ENCODE results near the gene ADARB2. TPM values are rescaled to one million over a fixed set of nuclear protein-coding genes. Genes with fewer than 3 reads are reported as not detected.

The ADARB2 gene
- total and polyA plus RNA-seq, 3 donors from 2014 or later: 8.5 to 13.0 (median 10.4) TPM

DNA sequence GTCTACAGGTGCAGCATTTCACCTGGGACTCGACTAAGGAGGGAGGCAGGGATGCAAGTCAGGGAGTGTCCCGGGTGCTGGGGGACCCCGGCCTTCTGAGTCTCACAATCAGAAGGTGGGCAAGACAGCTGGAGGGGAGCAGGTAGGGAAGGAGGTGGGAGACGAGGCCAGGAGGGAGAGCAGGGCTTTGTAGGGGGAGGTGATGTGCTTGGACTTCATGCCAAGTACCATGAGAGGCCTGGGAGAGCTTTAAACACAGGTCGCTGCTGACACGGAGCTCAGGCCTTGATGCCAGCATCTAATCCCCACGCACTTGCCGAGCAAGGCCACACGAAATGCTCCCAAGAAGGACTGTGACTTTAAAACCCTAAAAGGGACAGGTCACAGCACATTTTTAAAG lies 244.7 kb downstream of the ADARB2 start:
- intact Hi-C loops (cut with DNase I; ENCODE audit: low total_unique reads): no loop called here
- no peak overlapping the region for H3K27ac ChIP-seq
- WGBS, 2 donors: 65 to 83% methylated on average over 9 of the region's 9 CpGs
- H3K36me3 ChIP-seq (ENCODE audit: low read depth, missing control alignments): no peaks in the 10 kb centered on the region
- no peak for TF ChIP-seq POLR2A (IDR thresholded peaks at IDR 0.05)
- DNase-seq: no peak
- H3K4me3 ChIP-seq: no peak overlapping the region
- no peaks in the 10 kb centered on the region for H3K27me3 ChIP-seq
- H3K4me1 ChIP-seq: no peaks in the 10 kb centered on the region
- no peaks in the 10 kb centered on the region for H3K9me3 ChIP-seq

DNA sequence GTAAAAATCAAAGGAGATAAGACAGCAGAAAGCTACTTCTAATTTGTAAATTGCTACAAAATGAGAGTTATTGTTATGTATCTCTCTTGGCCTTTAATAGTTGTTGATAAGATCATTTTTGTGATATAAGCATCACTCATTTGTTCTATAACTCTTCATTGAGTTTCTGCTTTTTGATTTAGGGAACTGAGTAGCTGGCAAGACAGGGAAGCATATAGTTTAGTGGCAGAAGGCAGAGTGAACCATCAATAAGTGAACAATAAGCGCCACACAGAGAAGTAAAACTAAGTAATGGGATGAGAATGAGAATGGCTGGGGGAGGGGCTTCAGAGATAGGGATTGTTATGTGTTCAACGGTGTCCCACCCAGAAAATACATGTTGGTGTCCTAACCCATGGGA lies 245.4 kb downstream of the ADARB2 start:
- no peak overlapping the region for H3K4me3 ChIP-seq
- H3K27me3 ChIP-seq: no peaks in the 10 kb centered on the region
- intact Hi-C loops (cut with DNase I; ENCODE audit: low total_unique reads): no loop called here
- no peak overlapping the region for H3K27ac ChIP-seq
- 63 to 77% methylated on average over 2 of the region's 2 CpGs for WGBS, 2 donors
- TF ChIP-seq POLR2A (IDR thresholded peaks at IDR 0.05): no peak
- TF ChIP-seq, protein P1, sequence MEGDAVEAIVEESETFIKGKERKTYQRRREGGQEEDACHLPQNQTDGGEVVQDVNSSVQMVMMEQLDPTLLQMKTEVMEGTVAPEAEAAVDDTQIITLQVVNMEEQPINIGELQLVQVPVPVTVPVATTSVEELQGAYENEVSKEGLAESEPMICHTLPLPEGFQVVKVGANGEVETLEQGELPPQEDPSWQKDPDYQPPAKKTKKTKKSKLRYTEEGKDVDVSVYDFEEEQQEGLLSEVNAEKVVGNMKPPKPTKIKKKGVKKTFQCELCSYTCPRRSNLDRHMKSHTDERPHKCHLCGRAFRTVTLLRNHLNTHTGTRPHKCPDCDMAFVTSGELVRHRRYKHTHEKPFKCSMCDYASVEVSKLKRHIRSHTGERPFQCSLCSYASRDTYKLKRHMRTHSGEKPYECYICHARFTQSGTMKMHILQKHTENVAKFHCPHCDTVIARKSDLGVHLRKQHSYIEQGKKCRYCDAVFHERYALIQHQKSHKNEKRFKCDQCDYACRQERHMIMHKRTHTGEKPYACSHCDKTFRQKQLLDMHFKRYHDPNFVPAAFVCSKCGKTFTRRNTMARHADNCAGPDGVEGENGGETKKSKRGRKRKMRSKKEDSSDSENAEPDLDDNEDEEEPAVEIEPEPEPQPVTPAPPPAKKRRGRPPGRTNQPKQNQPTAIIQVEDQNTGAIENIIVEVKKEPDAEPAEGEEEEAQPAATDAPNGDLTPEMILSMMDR (IDR thresholded peaks at IDR 0.05): no peak
- no peak for DNase-seq
- H3K4me1 ChIP-seq: no peaks in the 10 kb centered on the region
- H3K9me3 ChIP-seq: no peaks in the 10 kb centered on the region
- H3K36me3 ChIP-seq (ENCODE audit: low read depth, missing control alignments): no peaks in the 10 kb centered on the region

DNA sequence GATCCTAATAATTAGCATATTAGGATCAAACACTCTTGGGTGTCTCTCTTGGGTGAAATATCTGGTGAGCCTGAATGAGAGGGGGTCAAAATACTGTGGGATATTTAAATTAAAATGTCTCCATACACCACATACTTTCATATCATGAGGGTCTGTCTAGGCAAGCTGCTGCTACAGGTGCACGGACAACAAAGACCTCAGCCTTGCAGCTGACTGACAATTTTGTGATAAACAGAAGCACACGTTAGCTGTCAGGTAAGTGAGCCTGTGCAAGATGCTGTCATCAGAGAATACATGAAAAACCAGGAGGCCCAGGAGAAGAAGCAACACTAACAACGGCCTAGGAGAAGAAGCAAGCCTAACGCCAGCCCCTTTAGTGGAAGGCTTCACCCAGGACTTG lies 247.5 kb downstream of the ADARB2 start:
- no peak for TF ChIP-seq POLR2A (IDR thresholded peaks at IDR 0.05)
- TF ChIP-seq, protein P1 (IDR thresholded peaks at IDR 0.05): no peak
- Histone ChIP-seq H3K36me3 (ENCODE audit: low read depth, missing control alignments) (no peaks in the 10 kb centered on the region), H3K27me3 (no peaks in the 10 kb centered on the region), H3K4me1 (no peaks in the 10 kb centered on the region), H3K9me3 (no peaks in the 10 kb centered on the region), H3K4me3 (no peak overlapping the region), H3K27ac (no peak overlapping the region)
- WGBS, 2 donors: 84 to 88% methylated on average over 4 of the region's 4 CpGs
- DNase-seq: no peak
- intact Hi-C loops (cut with DNase I; ENCODE audit: low total_unique reads): no loop called here

DNA sequence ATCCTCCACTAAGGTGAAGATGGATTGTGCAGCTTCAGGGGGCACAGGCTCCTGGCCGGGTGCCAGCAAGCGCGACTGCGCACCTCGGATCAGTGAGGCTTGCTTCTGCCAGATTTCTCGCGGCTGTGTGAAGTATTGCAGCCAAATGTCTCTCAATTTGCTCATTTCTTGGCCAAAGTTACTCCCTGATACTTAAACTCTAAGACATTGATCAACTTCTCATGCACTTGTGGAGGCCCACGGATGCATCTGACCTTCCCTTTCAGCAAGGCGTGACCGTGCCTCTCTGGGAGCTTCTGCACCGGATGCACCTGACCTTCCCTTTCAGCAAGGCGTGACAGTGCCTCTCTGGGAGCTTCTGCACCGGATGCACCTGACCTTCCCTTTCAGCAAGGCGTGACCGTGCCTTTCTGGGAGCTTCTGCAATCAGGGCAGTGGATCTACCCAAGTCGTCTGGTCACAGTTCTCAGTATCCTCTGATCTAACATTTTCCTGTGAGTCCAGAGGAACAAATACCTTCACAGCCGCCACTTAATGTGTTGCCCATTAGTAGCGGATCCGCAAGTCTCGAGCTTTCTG lies 248.3 kb downstream of the ADARB2 start:
- no peaks in the 10 kb centered on the region for H3K36me3 ChIP-seq (ENCODE audit: low read depth, missing control alignments)
- H3K9me3 ChIP-seq: no peaks in the 10 kb centered on the region
- H3K27me3 ChIP-seq: no peaks in the 10 kb centered on the region
- H3K4me1 ChIP-seq: no peaks in the 10 kb centered on the region
- TF ChIP-seq, protein P1 (IDR thresholded peaks at IDR 0.05): no peak
- TF ChIP-seq POLR2A (IDR thresholded peaks at IDR 0.05): no peak
- intact Hi-C loops (cut with DNase I; ENCODE audit: low total_unique reads): no loop called here
- no peak overlapping the region for H3K4me3 ChIP-seq
- DNase-seq: no peak
- 54 to 65% methylated on average over 20 of the region's 20 CpGs for WGBS, 2 donors
- H3K27ac ChIP-seq: no peak overlapping the region

DNA sequence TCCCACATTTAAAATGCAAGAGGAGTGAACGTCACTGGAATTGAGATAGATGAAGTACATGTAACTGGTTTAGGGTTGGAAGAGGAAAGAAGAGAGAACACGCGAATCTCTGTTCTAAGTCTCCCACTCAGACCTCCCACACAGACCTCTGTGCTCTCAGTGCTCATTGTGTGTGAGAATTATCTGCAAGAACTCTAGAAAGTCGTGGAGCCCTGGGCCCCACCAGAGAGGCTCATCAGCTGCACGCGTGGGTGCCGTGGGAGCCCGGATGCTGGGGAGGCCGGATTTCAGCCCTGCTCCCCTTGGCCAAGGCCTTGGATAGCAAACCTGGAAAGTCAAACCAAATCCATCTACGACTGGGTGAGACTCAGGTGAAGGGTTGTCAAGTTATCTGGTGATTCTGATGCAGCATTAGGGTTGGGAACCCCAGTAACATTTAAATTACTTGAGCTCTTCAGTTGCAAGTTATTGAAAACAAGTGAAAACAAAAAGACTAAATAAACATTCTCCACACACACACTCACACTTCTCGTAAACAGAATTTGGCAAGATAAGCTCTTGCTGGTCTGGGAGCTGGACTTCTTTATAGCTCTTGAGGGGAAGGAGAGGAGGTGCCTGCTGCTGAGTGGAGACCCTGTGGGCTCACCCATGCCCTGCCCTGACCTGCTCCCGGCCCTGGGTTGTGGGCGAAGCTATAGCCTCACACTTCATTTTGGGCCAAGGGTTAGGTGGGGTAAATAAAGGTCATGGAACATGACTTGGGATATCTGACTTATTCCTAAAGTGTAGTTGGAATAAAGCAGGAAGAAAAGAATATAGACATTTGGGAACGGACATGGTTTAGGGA lies 250.3 kb downstream of the ADARB2 start:
- H3K27me3 ChIP-seq: no peaks in the 10 kb centered on the region
- H3K27ac ChIP-seq: no peak overlapping the region
- no peak for DNase-seq
- no peak overlapping the region for H3K4me3 ChIP-seq
- intact Hi-C loops (cut with DNase I; ENCODE audit: low total_unique reads): no loop called here
- no peaks in the 10 kb centered on the region for H3K36me3 ChIP-seq (ENCODE audit: low read depth, missing control alignments)
- WGBS, 2 donors: 59 to 62% methylated on average over 9 to 14 of the region's 14 CpGs
- no peaks in the 10 kb centered on the region for H3K4me1 ChIP-seq
- no peak for TF ChIP-seq POLR2A (IDR thresholded peaks at IDR 0.05)
- TF ChIP-seq, protein P1 (IDR thresholded peaks at IDR 0.05): no peak
- H3K9me3 ChIP-seq: no peaks in the 10 kb centered on the region

Measured in testis (tissue), 3 donors.